Measurements from ENCODE around the gene UAP1L1.

Gene UAP1L1

GRCh38 chr9:137077010-137077747, at the start of gene UAP1L1:
Gene UAP1L1, plus strand, starts transcription at chr9:137077517. Its CDS starts 16 bp downstream, at chr9:137077533.
- in situ Hi-C loops (cut with MboI; ENCODE audit: low sequenced_read_pairs) = no loop called here

GRCh38 chr9:137028263-137029057, 48.9 kb upstream of the UAP1L1 start:
- in situ Hi-C loops (cut with MboI; ENCODE audit: low sequenced_read_pairs) = loop anchor here (25.0 kb wide), 1 partner anchor 241 kb away; the partner anchor contains the start of genes CCDC183 and TMEM141

DNA sequence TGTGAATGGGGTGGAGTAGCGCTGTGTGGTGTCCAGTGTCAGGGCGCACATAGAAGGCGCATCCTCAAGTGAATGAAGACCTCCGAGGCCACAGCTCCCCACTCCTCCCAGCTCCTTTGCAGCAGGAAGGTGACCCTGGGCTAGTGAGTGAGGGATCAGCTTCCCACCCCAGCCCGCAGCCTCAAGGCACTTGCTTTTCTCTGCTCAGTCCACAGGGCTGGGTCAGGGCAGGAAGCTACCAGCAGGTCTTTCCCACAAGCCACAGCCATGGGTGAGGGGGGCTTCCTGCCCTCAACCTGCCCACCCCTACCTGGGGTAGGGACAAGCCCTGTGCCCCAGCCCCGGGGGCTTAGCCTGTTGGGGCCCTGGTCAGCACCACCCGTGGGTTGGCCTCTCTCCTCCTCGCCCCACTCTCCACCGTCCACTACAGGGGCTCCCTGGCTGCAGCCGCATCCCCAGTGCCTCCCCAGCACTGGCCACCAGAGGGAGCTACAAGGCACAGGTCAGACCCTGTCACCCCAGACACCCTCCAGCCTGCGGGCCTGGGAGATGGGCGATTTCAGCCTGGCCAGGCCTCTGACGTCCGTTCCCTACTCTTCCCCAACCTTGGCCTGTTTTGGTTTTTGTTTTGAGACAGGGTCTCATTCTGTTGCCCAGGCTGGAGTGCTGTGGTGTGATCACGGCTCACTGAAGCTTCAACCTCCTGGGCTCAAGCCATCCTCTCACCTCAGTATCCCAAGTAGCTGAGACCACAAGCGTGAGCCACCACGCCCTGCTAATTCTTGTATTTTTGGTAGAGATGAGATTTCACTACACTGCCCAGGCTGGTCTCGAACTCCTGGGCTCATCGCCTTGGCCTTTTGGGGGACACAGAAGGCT, 48.0 kb upstream of the UAP1L1 start:
- in situ Hi-C loops (cut with MboI; ENCODE audit: low sequenced_read_pairs) = loop anchor here (25.0 kb wide), 1 partner anchor 242 kb away; the partner anchor contains the start of genes CCDC183 and TMEM141

- in situ Hi-C loops (cut with MboI; ENCODE audit: low sequenced_read_pairs) = loop anchor here (25.0 kb wide), 1 partner anchor 243 kb away; the partner anchor contains the start of genes CCDC183 and TMEM141
Measured at GRCh38 chr9:137030006-137030405, 47.3 kb upstream of the UAP1L1 start.

- in situ Hi-C loops (cut with MboI; ENCODE audit: low sequenced_read_pairs) = loop anchor here (25.0 kb wide), 1 partner anchor 244 kb away; the partner anchor contains the start of genes CCDC183 and TMEM141
Measured at GRCh38 chr9:137030538-137031527, 46.5 kb upstream of the UAP1L1 start.

- in situ Hi-C loops (cut with MboI; ENCODE audit: low sequenced_read_pairs) = loop anchor here (25.0 kb wide), 1 partner anchor 245 kb away; the partner anchor contains the start of genes CCDC183 and TMEM141
Measured at GRCh38 chr9:137031904-137032640, 45.2 kb upstream of the UAP1L1 start, which contains the start of gene FUT7. Gene FUT7, minus strand, starts transcription at chr9:137032088. Its CDS starts 97 bp downstream, at chr9:137031991.

DNA sequence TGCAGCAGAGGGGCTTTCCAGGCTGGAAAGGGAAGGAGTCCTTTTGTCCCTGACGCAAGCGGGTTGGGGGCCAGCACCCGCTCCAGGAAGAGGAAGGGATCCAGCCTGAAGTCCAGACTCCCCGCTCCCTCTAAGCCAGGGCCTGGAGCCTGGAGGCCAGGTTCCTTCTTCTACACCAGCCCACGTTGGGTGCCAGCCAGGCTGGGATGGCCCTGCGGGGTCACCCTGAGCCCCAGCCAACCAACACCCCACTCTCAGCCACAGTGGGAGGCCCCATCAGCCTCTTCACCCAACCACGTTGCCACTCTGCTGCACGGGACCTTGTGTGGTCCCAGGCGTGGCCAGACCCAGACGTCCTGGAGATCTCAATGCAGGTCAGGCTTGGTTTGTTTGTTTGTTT, 44.5 kb upstream of the UAP1L1 start:
- in situ Hi-C loops (cut with MboI; ENCODE audit: low sequenced_read_pairs) = loop anchor here (25.0 kb wide), 1 partner anchor 246 kb away; the partner anchor contains the start of genes CCDC183 and TMEM141

DNA sequence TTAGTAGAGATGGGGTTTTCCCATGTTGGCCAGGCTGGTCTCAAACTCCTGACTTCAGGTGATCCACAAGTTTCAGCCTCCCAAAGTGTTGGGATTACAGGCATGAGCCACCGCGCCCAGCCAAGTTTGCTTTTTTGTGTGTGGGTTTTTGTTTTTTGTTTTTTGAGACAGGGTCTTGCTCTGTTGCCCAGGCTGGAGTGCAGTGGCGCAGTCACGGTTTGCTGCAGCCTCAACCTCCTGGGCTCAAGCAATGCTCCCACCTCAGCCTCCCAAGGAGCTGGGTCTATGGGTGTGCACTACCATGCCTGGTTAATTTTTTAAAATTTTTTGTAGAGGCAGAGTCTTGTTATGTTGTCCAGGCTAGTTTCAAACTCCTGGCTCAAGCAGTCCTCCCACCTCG, 43.8 kb upstream of the UAP1L1 start:
- in situ Hi-C loops (cut with MboI; ENCODE audit: low sequenced_read_pairs) = loop anchor here (25.0 kb wide), 1 partner anchor 246 kb away; the partner anchor contains the start of genes CCDC183 and TMEM141

- in situ Hi-C loops (cut with MboI; ENCODE audit: low sequenced_read_pairs) = loop anchor here (25.0 kb wide), 1 partner anchor 247 kb away; the partner anchor contains the start of genes CCDC183 and TMEM141
Measured at GRCh38 chr9:137034039-137034708, 43.1 kb upstream of the UAP1L1 start.

GRCh38 chr9:137034709-137035506, 42.4 kb upstream of the UAP1L1 start:
- in situ Hi-C loops (cut with MboI; ENCODE audit: low sequenced_read_pairs) = loop anchor here (25.0 kb wide), 1 partner anchor 248 kb away; the partner anchor contains the start of genes CCDC183 and TMEM141

- in situ Hi-C loops (cut with MboI; ENCODE audit: low sequenced_read_pairs) = loop anchor here (25.0 kb wide), 1 partner anchor 248 kb away; the partner anchor contains the start of genes CCDC183 and TMEM141
Measured at GRCh38 chr9:137035507-137035834, 41.8 kb upstream of the UAP1L1 start.

DNA sequence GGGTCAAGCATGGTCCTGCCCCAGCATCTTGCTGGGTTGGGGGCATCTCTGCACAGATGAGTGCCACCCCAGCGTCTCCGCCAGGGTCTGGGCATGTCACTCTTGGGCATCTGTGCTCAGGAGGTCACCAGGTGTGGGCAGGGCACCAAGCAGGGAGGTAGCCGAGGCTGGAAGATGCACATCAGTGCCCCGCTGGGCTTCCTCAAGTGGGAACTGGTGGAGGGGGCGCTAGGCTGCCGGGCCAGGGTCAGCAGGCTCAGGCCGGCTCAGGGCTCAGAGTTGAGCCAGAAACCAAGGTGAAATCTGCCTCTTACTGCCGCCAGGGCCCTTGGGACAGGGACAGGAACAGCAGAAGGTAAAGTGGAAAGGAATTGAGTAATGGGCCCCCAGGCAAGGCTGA, 41.4 kb upstream of the UAP1L1 start:
- in situ Hi-C loops (cut with MboI; ENCODE audit: low sequenced_read_pairs) = loop anchor here (25.0 kb wide), 1 partner anchor 249 kb away; the partner anchor contains the start of genes CCDC183 and TMEM141

DNA sequence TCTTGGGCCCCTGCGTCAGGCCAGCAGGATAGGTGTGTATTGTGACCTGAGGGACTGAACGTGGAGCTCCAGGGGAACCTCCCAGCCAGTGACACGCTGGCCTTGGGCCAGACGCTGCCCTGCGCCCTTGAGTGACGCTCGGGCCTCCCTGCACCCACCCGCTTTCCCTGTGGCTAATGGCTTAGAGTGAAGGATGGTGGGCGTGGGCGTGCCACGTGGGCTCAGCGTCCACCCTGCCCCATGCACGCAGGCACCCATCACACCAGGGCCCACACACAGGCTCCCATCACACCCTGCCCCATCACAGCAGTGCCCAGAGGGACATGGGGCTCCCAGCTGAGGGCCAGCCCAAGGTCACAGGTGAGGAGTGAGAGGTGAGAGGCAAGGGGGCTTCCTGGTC, 40.3 kb upstream of the UAP1L1 start:
- in situ Hi-C loops (cut with MboI; ENCODE audit: low sequenced_read_pairs) = loop anchor here (25.0 kb wide), 1 partner anchor 250 kb away; the partner anchor contains the start of genes CCDC183 and TMEM141

DNA sequence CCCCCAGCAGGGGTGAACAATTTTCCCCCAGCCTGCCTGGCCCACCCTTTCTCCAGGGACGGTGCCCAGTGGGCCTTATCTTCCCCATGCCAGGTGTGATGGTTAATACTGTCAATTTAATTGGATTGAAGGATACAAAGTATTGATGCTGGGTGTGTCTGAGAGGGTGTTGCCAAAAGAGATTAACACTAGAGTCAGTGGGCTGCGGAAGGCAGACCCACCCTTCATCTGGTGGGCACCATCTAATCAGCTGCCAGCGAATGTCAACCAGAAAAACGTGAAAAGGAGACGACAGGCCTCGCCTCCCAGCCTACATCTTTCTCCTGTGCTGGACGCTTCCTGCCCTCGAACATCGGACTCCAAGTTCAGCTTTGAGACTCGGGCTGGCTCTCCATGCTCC, 39.8 kb upstream of the UAP1L1 start:
- in situ Hi-C loops (cut with MboI; ENCODE audit: low sequenced_read_pairs) = loop anchor here (25.0 kb wide), 1 partner anchor 250 kb away; the partner anchor contains the start of genes CCDC183 and TMEM141

DNA sequence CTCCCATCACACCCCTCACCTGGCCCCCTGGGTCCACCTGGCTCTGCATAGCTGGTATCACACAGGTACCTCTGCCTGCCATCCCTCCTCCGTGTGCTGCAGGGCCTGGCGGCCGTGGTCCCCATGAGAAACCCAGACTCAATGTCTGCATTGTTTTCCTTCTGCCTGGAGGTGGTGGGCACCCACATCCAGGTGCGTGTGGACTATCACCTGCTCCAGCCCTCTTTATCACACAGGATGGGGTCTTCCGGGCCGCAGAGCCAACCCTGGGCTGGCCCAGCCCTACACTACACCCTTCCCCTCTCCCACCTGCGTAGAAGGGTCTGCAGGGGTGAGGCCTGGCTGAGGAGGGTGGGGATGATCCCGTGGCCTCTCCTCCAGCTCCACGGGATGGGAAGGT, 38.4 kb upstream of the UAP1L1 start:
- in situ Hi-C loops (cut with MboI; ENCODE audit: low sequenced_read_pairs) = loop anchor here (25.0 kb wide), 1 partner anchor 252 kb away; the partner anchor contains the start of genes CCDC183 and TMEM141

DNA sequence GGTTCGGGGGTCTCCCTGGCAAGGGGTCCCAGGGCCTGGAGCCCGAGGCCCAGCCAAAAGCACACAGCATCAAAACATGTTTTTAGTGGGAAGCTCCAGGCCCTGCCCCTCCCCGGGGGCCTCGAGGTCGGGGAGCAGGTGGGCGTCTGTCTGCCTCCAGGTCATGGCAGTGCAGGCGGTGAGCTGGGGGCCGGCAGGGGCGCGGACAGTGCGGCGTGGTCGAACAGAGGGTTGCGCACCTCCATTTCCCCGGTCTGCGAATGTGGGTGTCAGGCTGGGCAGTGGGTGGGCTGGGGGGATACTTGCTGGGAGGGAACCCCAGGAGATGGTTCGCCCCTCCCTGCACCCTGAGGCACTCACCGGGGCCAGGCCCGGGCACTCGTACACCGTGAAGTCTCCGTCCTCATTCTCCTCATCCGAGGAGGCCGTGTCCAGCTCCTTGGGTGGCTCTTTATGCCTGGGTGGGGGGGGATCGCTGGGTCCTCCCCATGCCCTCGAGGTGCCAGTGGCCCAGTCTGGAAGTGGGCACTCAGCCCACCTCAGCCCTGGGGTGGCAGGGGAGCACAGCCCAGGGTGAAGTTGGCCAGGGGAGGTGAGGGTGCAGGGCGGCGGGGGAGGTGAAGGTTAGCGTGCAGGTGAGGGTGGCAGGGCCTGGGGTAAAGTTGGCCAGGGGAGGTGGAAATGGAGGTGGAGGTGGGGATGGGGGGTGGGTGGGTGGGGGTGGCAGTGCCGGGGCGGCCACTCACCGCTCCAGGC, 37.5 kb upstream of the UAP1L1 start:
- in situ Hi-C loops (cut with MboI; ENCODE audit: low sequenced_read_pairs) = loop anchor here (25.0 kb wide), 1 partner anchor 252 kb away; the partner anchor contains the start of genes CCDC183 and TMEM141

All from HL-60/S4 (cell line).